ENCODE measurements around the gene VPS13C.

DNA sequence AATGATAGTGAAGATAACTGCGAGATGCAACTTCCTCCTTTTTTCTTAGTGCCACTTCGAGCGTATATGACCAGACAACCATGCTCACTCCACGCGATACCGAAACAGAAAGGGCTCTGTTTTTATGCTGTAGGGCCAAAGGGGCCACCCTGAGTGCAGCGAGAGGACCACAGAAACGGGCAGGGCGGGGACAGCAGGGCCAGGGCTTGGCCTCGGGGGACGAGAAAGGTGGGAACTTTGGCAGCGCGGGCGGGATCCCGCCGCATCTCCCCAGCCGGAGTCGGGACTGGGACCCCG is 483 bp downstream of the VPS13C start:
- TF ChIP-seq, protein P1, sequence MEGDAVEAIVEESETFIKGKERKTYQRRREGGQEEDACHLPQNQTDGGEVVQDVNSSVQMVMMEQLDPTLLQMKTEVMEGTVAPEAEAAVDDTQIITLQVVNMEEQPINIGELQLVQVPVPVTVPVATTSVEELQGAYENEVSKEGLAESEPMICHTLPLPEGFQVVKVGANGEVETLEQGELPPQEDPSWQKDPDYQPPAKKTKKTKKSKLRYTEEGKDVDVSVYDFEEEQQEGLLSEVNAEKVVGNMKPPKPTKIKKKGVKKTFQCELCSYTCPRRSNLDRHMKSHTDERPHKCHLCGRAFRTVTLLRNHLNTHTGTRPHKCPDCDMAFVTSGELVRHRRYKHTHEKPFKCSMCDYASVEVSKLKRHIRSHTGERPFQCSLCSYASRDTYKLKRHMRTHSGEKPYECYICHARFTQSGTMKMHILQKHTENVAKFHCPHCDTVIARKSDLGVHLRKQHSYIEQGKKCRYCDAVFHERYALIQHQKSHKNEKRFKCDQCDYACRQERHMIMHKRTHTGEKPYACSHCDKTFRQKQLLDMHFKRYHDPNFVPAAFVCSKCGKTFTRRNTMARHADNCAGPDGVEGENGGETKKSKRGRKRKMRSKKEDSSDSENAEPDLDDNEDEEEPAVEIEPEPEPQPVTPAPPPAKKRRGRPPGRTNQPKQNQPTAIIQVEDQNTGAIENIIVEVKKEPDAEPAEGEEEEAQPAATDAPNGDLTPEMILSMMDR (IDR thresholded peaks at IDR 0.05): no peak
- no peak for TF ChIP-seq EZH2phosphoT487 (IDR thresholded peaks at IDR 0.05)
- TF ChIP-seq EZH2 (IDR thresholded peaks at IDR 0.05): no peak

Measured in neural progenitor cell (in vitro differentiated cells).